ENCODE results near the gene TPRX1. TPM values are rescaled to one million over a fixed set of nuclear protein-coding genes. Genes with fewer than 3 reads are reported as not detected.

Gene TPRX1
- total and polyA plus RNA-seq, 2 donors (not counting 1 experiment from before 2014, with no cell fraction given): not detected

GRCh38 chr19:47780215-47780551 is 24.2 kb downstream of the TPRX1 start:
- Mint-ChIP-seq H3K27ac (peak overlapping the region; percentile 48), H3K4me3 (peak overlapping the region; percentile 58), H3K4me1 (peaks cover 20% of the 10 kb centered on the region), H3K9me3 (ENCODE audit: insufficient read depth) (no peaks in the 10 kb centered on the region), H3K27me3 (no peaks in the 10 kb centered on the region)
- Histone ChIP-seq H4K20me1 (ENCODE audit: control insufficient read depth, insufficient read depth, low read length, poor library complexity, severe bottlenecking) (no peaks in the 10 kb centered on the region), H3K27ac (ENCODE audit: low read length in 2 of 2) (no peak overlapping the region), H3K4me3 (ENCODE audit: control extremely low read depth in 1 of 5, extremely low read depth in 1 of 5, insufficient read depth in 1 of 5, low read depth in 2 of 5, low read length in 4 of 5) (no peak overlapping the region), H3K9ac (ENCODE audit: low read length) (no peak overlapping the region), H3K36me3 (replicated peaks in 1 of 2; ENCODE audit: control extremely low read depth in 1 of 2, control insufficient read depth in 1 of 2, extremely low read depth in 1 of 2, insufficient read depth in 2 of 2, low read length in 1 of 2) (peaks cover 0 to 2% of the 10 kb centered on the region in 2 experiments), H3K9me3 (ENCODE audit: control extremely low read depth in 1 of 3, control insufficient read depth in 2 of 3, insufficient read depth in 1 of 3, low read length in 2 of 3) (no peaks in the 10 kb centered on the region), H3K4me1 (ENCODE audit: control insufficient read depth in 2 of 2, insufficient read depth in 2 of 2, low read length in 2 of 2) (peaks cover 9 to 19% of the 10 kb centered on the region in 2 donors), H3K79me2 (ENCODE audit: control insufficient read depth, insufficient read depth, low read length) (peaks cover 10% of the 10 kb centered on the region), H3K4me2 (replicated peaks; ENCODE audit: low read depth, low read length, poor library complexity, severe bottlenecking) (peak overlapping the region; percentile 87), H3K27me3 (replicated peaks in 1 of 4; ENCODE audit: control extremely low read depth in 1 of 4, control insufficient read depth in 3 of 4, insufficient read depth in 4 of 4, low read length in 3 of 4) (no peaks in the 10 kb centered on the region), H2AFZ (ENCODE audit: insufficient read depth, low read depth, low read length, poor library complexity, severe bottlenecking) (no peak overlapping the region)
- no peak for ATAC-seq (ENCODE audit: low read depth)
- POLR2A ChIA-PET: no interaction called here
- CTCF ChIA-PET: interaction anchor here (0.7 to 0.9 kb wide), 2 partner anchors 9 to 182 kb away, joined by 3 to 4 read pairs; no protein-coding TSS in a partner anchor
- intact Hi-C loops (cut with micrococcal nuclease): no loop called here
- TF ChIP-seq CTCF (IDR thresholded peaks at IDR 0.05): no peak
- no peak for TF ChIP-seq EZH2 (IDR thresholded peaks at IDR 0.05; ENCODE audit: borderline replicate concordance, insufficient read depth, low read depth, low read length, poor library complexity, severe bottlenecking)
- 100% methylated on average over 3 of the region's 9 CpGs for WGBS (ENCODE audit: insufficient coverage)
- no peak for DNase-seq

GRCh38 chr19:47779524-47780214 is 24.7 kb downstream of the TPRX1 start:
- peaks cover 9 to 19% of the 10 kb centered on the region in 2 donors for H3K4me1 ChIP-seq (ENCODE audit: control insufficient read depth in 2 of 2, insufficient read depth in 2 of 2, low read length in 2 of 2)
- ATAC-seq (ENCODE audit: low read depth): no peak
- H3K4me3 ChIP-seq (ENCODE audit: control extremely low read depth in 1 of 5, extremely low read depth in 1 of 5, insufficient read depth in 1 of 5, low read depth in 2 of 5, low read length in 4 of 5): peak overlapping the region in 3 of 5 experiments; percentile 73 to 80 (median 76)
- ChIA-PET CTCF (interaction anchor here (0.7 to 0.9 kb wide), 2 partner anchors 10 to 182 kb away, joined by 3 to 4 read pairs; no protein-coding TSS in a partner anchor), POLR2A (no interaction called here)
- intact Hi-C loops (cut with micrococcal nuclease): no loop called here
- WGBS (ENCODE audit: insufficient coverage): 93% methylated on average over 23 of the region's 24 CpGs
- peaks cover 0 to 2% of the 10 kb centered on the region in 2 experiments for H3K36me3 ChIP-seq (replicated peaks in 1 of 2; ENCODE audit: control extremely low read depth in 1 of 2, control insufficient read depth in 1 of 2, extremely low read depth in 1 of 2, insufficient read depth in 2 of 2, low read length in 1 of 2)
- no peaks in the 10 kb centered on the region for H3K9me3 ChIP-seq (ENCODE audit: control extremely low read depth in 1 of 3, control insufficient read depth in 2 of 3, insufficient read depth in 1 of 3, low read length in 2 of 3)
- H2AFZ ChIP-seq (ENCODE audit: insufficient read depth, low read depth, low read length, poor library complexity, severe bottlenecking): no peak overlapping the region
- DNase-seq: no peak
- peaks cover 20% of the 10 kb centered on the region for H3K4me1 Mint-ChIP-seq
- TF ChIP-seq EZH2 (IDR thresholded peaks at IDR 0.05; ENCODE audit: borderline replicate concordance, insufficient read depth, low read depth, low read length, poor library complexity, severe bottlenecking): no peak
- no peak for TF ChIP-seq CTCF (IDR thresholded peaks at IDR 0.05)
- no peaks in the 10 kb centered on the region for H3K9me3 Mint-ChIP-seq (ENCODE audit: insufficient read depth)
- H3K9ac ChIP-seq (ENCODE audit: low read length): peak overlapping the region; percentile 79
- no peaks in the 10 kb centered on the region for H3K27me3 ChIP-seq (replicated peaks in 1 of 4; ENCODE audit: control extremely low read depth in 1 of 4, control insufficient read depth in 3 of 4, insufficient read depth in 4 of 4, low read length in 3 of 4)
- peak overlapping the region in 1 of 2 donors; percentile 91 for H3K27ac ChIP-seq (ENCODE audit: low read length in 2 of 2)
- peak overlapping the region; percentile 86 for H3K27ac Mint-ChIP-seq
- H3K4me3 Mint-ChIP-seq: peak overlapping the region; percentile 98
- peaks cover 10% of the 10 kb centered on the region for H3K79me2 ChIP-seq (ENCODE audit: control insufficient read depth, insufficient read depth, low read length)
- no peaks in the 10 kb centered on the region for H3K27me3 Mint-ChIP-seq
- H4K20me1 ChIP-seq (ENCODE audit: control insufficient read depth, insufficient read depth, low read length, poor library complexity, severe bottlenecking): no peaks in the 10 kb centered on the region
- peak overlapping the region; percentile 87 for H3K4me2 ChIP-seq (replicated peaks; ENCODE audit: low read depth, low read length, poor library complexity, severe bottlenecking)

Data from B cell (primary cell).